Subcutaneous abdominal adipose tissue (tissue), 5 donors: ENCODE results near the gene MIER2.
A peak's percentile ranks its signal among the peaks of the same experiment; 100 is the strongest.

Experiments
- H3K27ac ChIP-seq: one replicate; pipeline ENCODE4 v1.7.0; 2013; ENCODE audit warnings: low read depth, mild to moderate bottlenecking, inconsistent platforms, low read length, moderate library complexity
- H3K27me3 ChIP-seq, 5 donors: one replicate each; pipeline ENCODE4 v1.7.0; 2013; ENCODE audit warnings: low read length in 5 of 5, inconsistent platforms in 1 of 5; ENCODE audit not compliant: control insufficient read depth in 5 of 5, insufficient read depth in 4 of 5
- H3K36me3 ChIP-seq, 5 donors: one replicate each; pipeline ENCODE4 v1.7.0; 2013; ENCODE audit warnings: low read length in 5 of 5; ENCODE audit not compliant: control insufficient read depth in 5 of 5, insufficient read depth in 5 of 5
- H3K4me1 ChIP-seq, 5 donors: one replicate each; pipeline ENCODE4 v1.7.0; 2013; ENCODE audit warnings: low read length in 5 of 5, mild to moderate bottlenecking in 3 of 5, moderate library complexity in 1 of 5; ENCODE audit not compliant: control insufficient read depth in 5 of 5, insufficient read depth in 5 of 5
- H3K4me3 ChIP-seq, 5 donors: one replicate each; pipeline ENCODE4 v1.7.0; 2013; ENCODE audit warnings: low read length in 5 of 5, low read depth in 1 of 5
- H3K9ac ChIP-seq, 5 donors: one replicate each; pipeline ENCODE4 v1.7.0; 2013; ENCODE audit warnings: low read length in 5 of 5, mild to moderate bottlenecking in 4 of 5, moderate library complexity in 3 of 5
- H3K9me3 ChIP-seq, 5 donors: one replicate each; pipeline ENCODE4 v1.7.0; 2013; ENCODE audit warnings: low read length in 5 of 5; ENCODE audit not compliant: control insufficient read depth in 5 of 5
- donor health status: healthy.
- donor health status: healthy.
- donor health status: healthy.
- donor health status: healthy.
- donor health status: healthy.

The MIER2 gene

GRCh38 chr19:295687-296370, 48.8 kb downstream of the MIER2 start:
- H3K27me3 ChIP-seq = peaks cover 29 to 36% (median 35%) of the 10 kb centered on the region in 5 donors
- H3K27ac ChIP-seq = peak overlapping the region; percentile 16
- H3K9me3 ChIP-seq = no peaks in the 10 kb centered on the region
- H3K9ac ChIP-seq = no peak overlapping the region
- no peaks in the 10 kb centered on the region for H3K36me3 ChIP-seq
- peaks cover 0 to 34% (median 26%) of the 10 kb centered on the region in 5 donors for H3K4me1 ChIP-seq
- no peak overlapping the region for H3K4me3 ChIP-seq

GRCh38 chr19:294946-295686, 49.5 kb downstream of the MIER2 start:
- Histone ChIP-seq H3K27ac (no peak overlapping the region), H3K4me1 (peaks cover 0 to 41% (median 30%) of the 10 kb centered on the region in 5 donors), H3K4me3 (peak overlapping the region in 1 of 5 donors; percentile 26), H3K9me3 (no peaks in the 10 kb centered on the region), H3K27me3 (peaks cover 34 to 43% (median 42%) of the 10 kb centered on the region in 5 donors), H3K36me3 (no peaks in the 10 kb centered on the region), H3K9ac (no peak overlapping the region)

- peak overlapping the region in 1 of 5 donors; percentile 26 for H3K4me3 ChIP-seq
- H3K9ac ChIP-seq = no peak overlapping the region
- H3K9me3 ChIP-seq = no peaks in the 10 kb centered on the region
- no peak overlapping the region for H3K27ac ChIP-seq
- peaks cover 40 to 48% (median 45%) of the 10 kb centered on the region in 5 donors for H3K27me3 ChIP-seq
- no peaks in the 10 kb centered on the region for H3K36me3 ChIP-seq
- peaks cover 0 to 41% (median 30%) of the 10 kb centered on the region in 5 donors for H3K4me1 ChIP-seq
Measured at GRCh38 chr19:294341-294945, 50.2 kb downstream of the MIER2 start.

- Histone ChIP-seq H3K4me1 (peaks cover 0 to 41% (median 30%) of the 10 kb centered on the region in 5 donors), H3K27me3 (peaks cover 40 to 51% (median 46%) of the 10 kb centered on the region in 5 donors), H3K4me3 (no peak overlapping the region), H3K9me3 (no peaks in the 10 kb centered on the region), H3K9ac (no peak overlapping the region), H3K27ac (no peak overlapping the region), H3K36me3 (no peaks in the 10 kb centered on the region)
Measured at GRCh38 chr19:293436-294110, 51.0 kb downstream of the MIER2 start.

GRCh38 chr19:292951-293350, 51.6 kb downstream of the MIER2 start:
- Histone ChIP-seq H3K4me3 (no peak overlapping the region), H3K9me3 (no peaks in the 10 kb centered on the region), H3K36me3 (no peaks in the 10 kb centered on the region), H3K27me3 (peaks cover 40 to 52% (median 46%) of the 10 kb centered on the region in 5 donors), H3K27ac (no peak overlapping the region), H3K9ac (no peak overlapping the region), H3K4me1 (peaks cover 0 to 41% (median 30%) of the 10 kb centered on the region in 5 donors)

GRCh38 chr19:292281-292884, 52.2 kb downstream of the MIER2 start:
- Histone ChIP-seq H3K4me1 (peaks cover 0 to 41% (median 30%) of the 10 kb centered on the region in 5 donors), H3K36me3 (no peaks in the 10 kb centered on the region), H3K27me3 (peaks cover 40 to 52% (median 46%) of the 10 kb centered on the region in 5 donors), H3K9ac (no peak overlapping the region), H3K9me3 (no peaks in the 10 kb centered on the region), H3K27ac (no peak overlapping the region), H3K4me3 (no peak overlapping the region)

- Histone ChIP-seq H3K36me3 (no peaks in the 10 kb centered on the region), H3K9me3 (no peaks in the 10 kb centered on the region), H3K9ac (no peak overlapping the region), H3K27me3 (peaks cover 40 to 54% (median 46%) of the 10 kb centered on the region in 5 donors), H3K27ac (no peak overlapping the region), H3K4me3 (no peak overlapping the region), H3K4me1 (peaks cover 0 to 41% (median 30%) of the 10 kb centered on the region in 5 donors)
Measured at GRCh38 chr19:291561-292280, 52.9 kb downstream of the MIER2 start.

- Histone ChIP-seq H3K27ac (no peak within 1 kb of the TSS), H3K4me3 (peak within 1 kb of the TSS in 3 of 5 donors; percentile 49 to 60 (median 58)), H3K9ac (no peak within 1 kb of the TSS), H3K36me3 (no peaks in the 10 kb centered on the region), H3K27me3 (peaks cover 40 to 54% (median 46%) of the 10 kb centered on the region in 5 donors), H3K4me1 (peaks cover 0 to 36% (median 26%) of the 10 kb centered on the region in 5 donors), H3K9me3 (no peaks in the 10 kb centered on the region)
Measured at GRCh38 chr19:291006-291521, 53.5 kb downstream of the MIER2 start, which contains the start of gene PLPP2. Gene PLPP2 (minus strand): TSS chr19:291403. CDS start chr19:291336, 67 bp downstream.
